SK-N-SH (cell line): ENCODE measurements around the gene RBM20. TPM values are rescaled to one million over a fixed set of nuclear protein-coding genes. Genes with fewer than 3 reads are reported as not detected.

Experiments
- CTCF ChIA-PET: fragments of 300-600, 350-600 bp; formaldehyde crosslinking; extraction: SDS; loops from one replicate; lab custom pipeline; 2021; lab: Yijun Ruan, JAX
- POLR2A ChIA-PET: fragments of 350-600 bp; sonication (Branson Sonifier 250); formaldehyde crosslinking; extraction: SDS; loops from one replicate; lab custom pipeline; 2020; ENCODE audit warnings: antibody characterized with exemption, inconsistent platforms; lab: Yijun Ruan, JAX
- DNase-seq: peaks from one replicate; pipeline ENCODE4 v3.0.0; 2012
- H2AFZ ChIP-seq: fragments of 200-600 bp; sonication (generic); 2 replicates; pipeline ENCODE4 v1.8.1; 2016; ENCODE audit warnings: antibody characterized with exemption, mild to moderate bottlenecking, low read depth
- H3F3A ChIP-seq: fragments of 200-600 bp; sonication (generic); replicated peaks from 2 replicates; pipeline ENCODE3; 2016; ENCODE audit warnings: antibody characterized with exemption, mild to moderate bottlenecking; ENCODE audit not compliant: insufficient read depth
- H3K27ac ChIP-seq, 2 experiments: fragments of 200-500 bp in 1 of 2; fragments of 200-600 bp in 1 of 2; sonication (Bioruptor generic) in 1 of 2; sonication (generic), shearing (Covaris generic) in 1 of 2; 2 replicates each; pipeline versions ENCODE4 v1.5.1 to v1.6.1; 2014 to 2016; ENCODE audit warnings: low read depth in 2 of 2, inconsistent platforms in 1 of 2, low read length in 1 of 2, mild to moderate bottlenecking in 1 of 2, mixed read lengths in 1 of 2
- H3K27me3 ChIP-seq: fragments of 200-600 bp; sonication (generic), shearing (Covaris generic); 2 replicates; pipeline ENCODE4 v1.6.1; 2016; ENCODE audit warnings: mixed run types; ENCODE audit not compliant: insufficient read depth
- H3K36me3 ChIP-seq, 2 experiments: fragments of 200-500 bp in 1 of 2; fragments of 200-600 bp in 1 of 2; sonication (Bioruptor generic) in 1 of 2; sonication (generic) in 1 of 2; replicated peaks in 1 of 2; 2 replicates each; pipeline versions ENCODE3 to v1.5.1; 2014 to 2016; ENCODE audit warnings: low read length in 1 of 2, mild to moderate bottlenecking in 1 of 2; ENCODE audit not compliant: insufficient read depth in 2 of 2, control insufficient read depth in 1 of 2
- H3K4me1 ChIP-seq, 2 experiments: fragments of 200-500 bp in 1 of 2; fragments of 200-600 bp in 1 of 2; sonication (Bioruptor generic) in 1 of 2; sonication (generic), shearing (Covaris generic) in 1 of 2; 2 replicates each; pipeline versions ENCODE4 v1.5.1 to v1.6.1; 2014 to 2016; ENCODE audit warnings: low read depth in 1 of 2, low read length in 1 of 2, mixed run types in 1 of 2; ENCODE audit not compliant: insufficient read depth in 2 of 2, control insufficient read depth in 1 of 2
- H3K4me2 ChIP-seq: fragments of 200-600 bp; sonication (generic), shearing (Covaris generic); 2 replicates; pipeline ENCODE4 v1.6.1; 2017; ENCODE audit warnings: mixed run types
- H3K4me3 ChIP-seq, 2 experiments: fragments of 200-500 bp in 1 of 2; fragments of 200-600 bp in 1 of 2; sonication (Bioruptor generic) in 1 of 2; sonication (generic), shearing (Covaris generic) in 1 of 2; 2 replicates each; pipeline versions ENCODE4 v1.5.1 to v1.8.1; 2014 to 2016; ENCODE audit warnings: low read depth in 2 of 2, inconsistent platforms in 1 of 2, low read length in 1 of 2, mild to moderate bottlenecking in 1 of 2, mixed read lengths in 1 of 2, moderate library complexity in 1 of 2
- H3K79me2 ChIP-seq: fragments of 200-600 bp; sonication (generic); 2 replicates; pipeline ENCODE4 v1.8.1; 2017; ENCODE audit warnings: mild to moderate bottlenecking; ENCODE audit not compliant: insufficient read depth
- H3K9ac ChIP-seq: fragments of 200-600 bp; sonication (generic); 2 replicates; pipeline ENCODE4 v1.6.1; 2017; ENCODE audit warnings: mixed run types
- H3K9me2 ChIP-seq: fragments of 200-600 bp; sonication (generic); 2 replicates; pipeline ENCODE4 v1.6.1; 2017; ENCODE audit warnings: mixed run types
- H3K9me3 ChIP-seq: fragments of 200-600 bp; sonication (generic); 2 replicates; pipeline ENCODE4 v1.6.1; 2017; ENCODE audit warnings: mixed run types, mild to moderate bottlenecking, moderate library complexity
- H4K20me1 ChIP-seq: fragments of 200-600 bp; sonication (generic); 2 replicates; pipeline ENCODE4 v1.6.1; 2017; ENCODE audit warnings: mild to moderate bottlenecking, mixed run types; ENCODE audit not compliant: insufficient read depth
- CHD2 ChIP-seq: fragments of 150-350 bp; IDR thresholded peaks from 2 replicates; pipeline ENCODE4 v1.6.1; 2018; ENCODE audit warnings: low read length; ENCODE audit not compliant: partially characterized antibody
- EZH2phosphoT487 ChIP-seq: fragments of 200-600 bp; sonication (generic); IDR thresholded peaks from 2 replicates; pipeline ENCODE4 v1.6.1; 2017; ENCODE audit warnings: low read depth, mixed run types, mild to moderate bottlenecking, antibody characterized with exemption, moderate library complexity, borderline replicate concordance
- FOSL2 ChIP-seq: IDR thresholded peaks from 2 replicates; pipeline ENCODE4 v1.4.0; 2012; ENCODE audit warnings: low read depth, mild to moderate bottlenecking, moderate library complexity, borderline replicate concordance
- FOXJ3 ChIP-seq: sonication (generic); formaldehyde crosslinking; IDR thresholded peaks from 2 replicates; pipeline ENCODE4 v1.5.1; 2020; ENCODE audit warnings: mild to moderate bottlenecking, missing genetic modification reagents
- GABPA ChIP-seq: IDR thresholded peaks from 2 replicates; pipeline ENCODE4 v1.4.0; 2012; ENCODE audit warnings: low read depth, mild to moderate bottlenecking
- GATA2 ChIP-seq: sonication (generic); formaldehyde crosslinking; IDR thresholded peaks from 2 replicates; pipeline ENCODE4 v1.5.0; 2020; ENCODE audit warnings: mild to moderate bottlenecking, missing genetic modification reagents
- JUND ChIP-seq: IDR thresholded peaks from 2 replicates; pipeline ENCODE4 v1.4.0; 2012
- MAX ChIP-seq: IDR thresholded peaks from 2 replicates; pipeline ENCODE4 v1.4.0; 2012; ENCODE audit warnings: low read depth
- MEF2A ChIP-seq: IDR thresholded peaks from 2 replicates; pipeline ENCODE4 v1.4.0; 2012; ENCODE audit warnings: low read depth, borderline replicate concordance
- PBX3 ChIP-seq: IDR thresholded peaks from 2 replicates; pipeline ENCODE4; 2012
- POLR2AphosphoS5 ChIP-seq: IDR thresholded peaks from 2 replicates; pipeline ENCODE4 v1.6.1; 2012; ENCODE audit warnings: low read depth, low read length
- RAD21 ChIP-seq: IDR thresholded peaks from 2 replicates; pipeline ENCODE4 v1.6.1; 2012; ENCODE audit warnings: mild to moderate bottlenecking, low read length
- REST ChIP-seq: IDR thresholded peaks from 2 replicates; pipeline ENCODE4 v1.6.1; 2012; ENCODE audit warnings: mild to moderate bottlenecking, low read depth, low read length, moderate library complexity
- RFX5 ChIP-seq: IDR thresholded peaks from 2 replicates; pipeline ENCODE4 v1.6.1; 2012; ENCODE audit warnings: mild to moderate bottlenecking, improper control_type of control experiment, low read length
- RXRA ChIP-seq: IDR thresholded peaks from 2 replicates; pipeline ENCODE4 v1.4.0; 2012; ENCODE audit warnings: low read depth, mild to moderate bottlenecking, borderline replicate concordance
- SIN3A ChIP-seq: IDR thresholded peaks from 2 replicates; pipeline ENCODE4 v1.6.1; 2012; ENCODE audit warnings: low read depth, mild to moderate bottlenecking, low read length, moderate library complexity, borderline replicate concordance
- SMC3 ChIP-seq: IDR thresholded peaks from 2 replicates; pipeline ENCODE4 v1.6.1; 2012; ENCODE audit warnings: low read depth, low read length, improper control_type of control experiment
- YY1 ChIP-seq: IDR thresholded peaks from 2 replicates; pipeline ENCODE4 v1.4.0; 2012; ENCODE audit warnings: low read depth, mild to moderate bottlenecking
- WGBS: methylation state at CpG from one replicate; pipeline ENCODE4 v1.1.6; 2017; ENCODE audit warnings: low lambda C conversion rate; 5-methylcytosine and 5-hydroxymethylcytosine counted together
- polyA plus RNA-seq, 3 experiments: library from polyadenylated mRNA; depleted of rRNA; stranded (reverse); fragments of >200 nt; gene quantifications; 2 replicates each; pipeline ENCODE4 v1.2.3, GENCODE V29; 2012

Gene RBM20
- polyA plus RNA-seq, 1 of the 3 experiments (the other 2 are of a cell fraction): 0.64 TPM

GRCh38 chr10:110872984-110873923 is 229.1 kb downstream of the RBM20 start:
- peak overlapping the region; percentile 86 for H3K4me2 ChIP-seq
- peak overlapping the region; percentile 74 to 91 for H3K4me3 ChIP-seq
- H3K9me2 ChIP-seq: no peaks in the 10 kb centered on the region
- H4K20me1 ChIP-seq: peaks cover 13% of the 10 kb centered on the region; the same call in 1 of the 2 replicates
- ChIA-PET CTCF (interaction anchor here (0.5 to 1.4 kb wide), 11 partner anchors 14 to 263 kb away, joined by 3 to 5 read pairs (median 3); no protein-coding TSS in a partner anchor), POLR2A (interaction anchor here (1.0 to 1.4 kb wide), 3 partner anchors 46 to 85 kb away, joined by 3 to 6 read pairs (median 4); partner anchors contain the start of genes BBIP1 and SHOC2)
- H2AFZ ChIP-seq: peak overlapping the region; percentile 61; the same call in 1 of the 2 replicates
- peak overlapping the region; percentile 88 to 97 for H3K27ac ChIP-seq
- peak overlapping the region; percentile 88 for H3K9ac ChIP-seq
- H3K4me1 ChIP-seq: peaks cover 0 to 27% of the 10 kb centered on the region in 2 experiments; a peak in 2 of 4 replicates
- H3K9me3 ChIP-seq: no peaks in the 10 kb centered on the region
- TF ChIP-seq YY1 (no peak), FOSL2 (no peak), MAX (no peak), RAD21 (no peak), GABPA (no peak), MEF2A (no peak), POLR2AphosphoS5 (no peak), RXRA (no peak), FOXJ3 (CRISPR knock-in tag) (no peak), CHD2 (no peak)
- peaks cover 14 to 23% of the 10 kb centered on the region in 2 experiments for H3K36me3 ChIP-seq
- peaks cover 3% of the 10 kb centered on the region for H3F3A ChIP-seq
- no peaks in the 10 kb centered on the region for H3K27me3 ChIP-seq
- 5% methylated on average over 16 of the region's 16 CpGs for WGBS
- no peak for DNase-seq
- H3K79me2 ChIP-seq: peaks cover 36% of the 10 kb centered on the region

- ChIA-PET CTCF (interaction anchor here (1.3 kb wide), 1 partner anchor 128 kb away, joined by 5 read pairs; no protein-coding TSS in a partner anchor), POLR2A (no interaction called here)
- Histone ChIP-seq H3K9ac (peak overlapping the region; percentile 88; the same call in 1 of the 2 replicates), H3F3A (peaks cover 3% of the 10 kb centered on the region), H3K9me2 (no peaks in the 10 kb centered on the region), H3K9me3 (no peaks in the 10 kb centered on the region), H4K20me1 (peaks cover 13% of the 10 kb centered on the region; the same call in 1 of the 2 replicates), H3K27me3 (no peaks in the 10 kb centered on the region), H2AFZ (no peak overlapping the region), H3K27ac (peak overlapping the region; percentile 88 to 97; a peak in 3 of 4 replicates), H3K36me3 (peaks cover 18 to 30% of the 10 kb centered on the region in 2 experiments), H3K4me3 (peak overlapping the region; percentile 74 to 91), H3K79me2 (peaks cover 36% of the 10 kb centered on the region), H3K4me2 (peak overlapping the region; percentile 86), H3K4me1 (peaks cover 0 to 27% of the 10 kb centered on the region in 2 experiments; a peak in 2 of 4 replicates)
- 41% methylated on average over 2 of the region's 2 CpGs for WGBS
- no peak for DNase-seq
- no peak for TF ChIP-seq POLR2AphosphoS5
- TF ChIP-seq GABPA: no peak
- TF ChIP-seq JUND: no peak
- no peak for TF ChIP-seq MEF2A
- TF ChIP-seq EZH2phosphoT487: no peak
- TF ChIP-seq PBX3: no peak
- TF ChIP-seq RFX5: no peak
- no peak for TF ChIP-seq RAD21
- TF ChIP-seq RXRA: no peak
- no peak for TF ChIP-seq GATA2 (CRISPR knock-in tag)
- TF ChIP-seq SIN3A: no peak
- no peak for TF ChIP-seq SMC3
- no peak for TF ChIP-seq REST
- TF ChIP-seq FOSL2: no peak
- no peak for TF ChIP-seq FOXJ3 (CRISPR knock-in tag)
Measured at GRCh38 chr10:110873951-110874350, 229.8 kb downstream of the RBM20 start.
